A549 (cell line): ENCODE data around the gene ZNF438. TPM values are rescaled to one million over a fixed set of nuclear protein-coding genes. Genes with fewer than 3 reads are reported as not detected.

Experiments used
- ATAC-seq, 2 experiments: fragments of 200-7000 bp in 1 of 2; fragments of >200 bp in 1 of 2; cut with Nextera tagmentation in 1 of 2; cut with Tn5 transposase in 1 of 2; 3 replicates each; pipeline versions ENCODE4 v1.8.0 to v1.9.1; 2018 to 2020; ENCODE audit warnings: mild to moderate bottlenecking in 1 of 2, moderate library complexity in 1 of 2
- CTCF ChIA-PET: fragments of 300-600 bp; sonication (Branson Sonifier 250); formaldehyde crosslinking; extraction: SDS; loops from one replicate; lab custom pipeline; 2021; ENCODE audit warnings: antibody characterized with exemption, inconsistent platforms; lab: Yijun Ruan, JAX
- POLR2A ChIA-PET: fragments of 350-600 bp; formaldehyde crosslinking; extraction: SDS; loops from one replicate; lab custom pipeline; 2021; ENCODE audit warnings: antibody characterized with exemption, inconsistent platforms; lab: Yijun Ruan, JAX
- DNase-seq, 2 experiments: peaks; one replicate each; pipeline versions ENCODE4 v3.0.0 to v3.0.0-alpha.2; 2011 to 2016; ENCODE audit warnings: low read depth in 1 of 2, low spot score in 1 of 2
- FAIRE-seq: peaks from 2 replicates; lab custom pipeline; 2011; peaks lifted over from hg19 to GRCh38; lab: Jason Lieb, UNC
- H3K27ac ChIP-seq, 2 experiments: fragments of >200 bp; sonication (Bioruptor Twin); formaldehyde crosslinking; 3 replicates each; pipeline ENCODE4 v1.5.1; 2016 to 2017
- H3K4me1 ChIP-seq: fragments of >200 bp; sonication (Bioruptor Twin); formaldehyde crosslinking; 3 replicates; pipeline ENCODE4 v1.6.1; 2016
- H3K4me2 ChIP-seq: fragments of >200 bp; sonication (Bioruptor Twin); formaldehyde crosslinking; 3 replicates; pipeline ENCODE4 v1.6.1; 2016
- H3K4me3 ChIP-seq: fragments of >200 bp; sonication (Bioruptor Twin); formaldehyde crosslinking; 3 replicates; pipeline ENCODE4 v1.5.1; 2016
- H3K9me3 ChIP-seq: fragments of >200 bp; sonication (Bioruptor Twin); formaldehyde crosslinking; 3 replicates; pipeline ENCODE4 v1.6.1; 2016
- BHLHE40 ChIP-seq: IDR thresholded peaks from 2 replicates; pipeline ENCODE4 v1.6.1; 2012; ENCODE audit warnings: low read depth, low read length, inconsistent platforms
- CBX2 ChIP-seq: fragments of 200-600 bp; sonication (generic); IDR thresholded peaks from 2 replicates; pipeline ENCODE4 v1.6.1; 2016; ENCODE audit warnings: low read depth, mild to moderate bottlenecking, borderline replicate concordance
- CBX8 ChIP-seq: fragments of 200-600 bp; sonication (generic); IDR thresholded peaks from 2 replicates; pipeline ENCODE4 v1.6.1; 2016
- CEBPB ChIP-seq, 2 experiments: fragments of >200 bp in 1 of 2; sonication (Bioruptor Twin) in 1 of 2; formaldehyde crosslinking in 1 of 2; IDR thresholded peaks; 2 replicates each; pipeline ENCODE4 v1.6.1; 2012 to 2016
- CHD4 ChIP-seq: fragments of 200-600 bp; sonication (generic); IDR thresholded peaks from 2 replicates; pipeline ENCODE4 v1.6.1; 2016; ENCODE audit warnings: antibody characterized with exemption, mild to moderate bottlenecking, borderline replicate concordance
- EHMT2 ChIP-seq: fragments of 200-600 bp; sonication (generic); IDR thresholded peaks from 2 replicates; pipeline ENCODE4 v1.6.1; 2016; ENCODE audit warnings: antibody characterized with exemption, low read depth, mild to moderate bottlenecking, moderate library complexity
- EP300 ChIP-seq, 2 experiments: fragments of >200 bp; sonication (Bioruptor Twin); formaldehyde crosslinking; IDR thresholded peaks; 2 replicates in 1 of 2; 3 replicates in 1 of 2; pipeline ENCODE4 v1.6.1; 2016 to 2017
- FOSB ChIP-seq: fragments of 250-450 bp; sonication (Bioruptor Pico); IDR thresholded peaks from 2 replicates; pipeline ENCODE4 v1.5.0; 2020; ENCODE audit warnings: mild to moderate bottlenecking, moderate library complexity
- HOXA7 ChIP-seq: fragments of 250-450 bp; sonication (Bioruptor Pico); IDR thresholded peaks from 2 replicates; pipeline ENCODE4 v1.5.0; 2020; ENCODE audit warnings: mild to moderate bottlenecking, moderate library complexity
- HOXB5 ChIP-seq: fragments of 250-450 bp; sonication (Bioruptor Pico); IDR thresholded peaks from 2 replicates; pipeline ENCODE4 v1.5.0; 2020; ENCODE audit warnings: mild to moderate bottlenecking, moderate library complexity
- JUN ChIP-seq, 2 experiments: fragments of >200 bp; sonication (Bioruptor Twin); formaldehyde crosslinking; IDR thresholded peaks; 2 replicates in 1 of 2; 3 replicates in 1 of 2; pipeline ENCODE4 v1.6.1; 2016 to 2017
- JUNB ChIP-seq: fragments of >200 bp; sonication (Bioruptor Twin); formaldehyde crosslinking; IDR thresholded peaks from 2 replicates; pipeline ENCODE4 v1.6.1; 2016
- KDM1A ChIP-seq: fragments of 200-600 bp; sonication (generic); IDR thresholded peaks from 2 replicates; pipeline ENCODE4 v1.6.1; 2016; ENCODE audit warnings: low read depth, mild to moderate bottlenecking
- KDM5A ChIP-seq: fragments of 200-600 bp; sonication (generic); IDR thresholded peaks from 2 replicates; pipeline ENCODE4 v1.6.1; 2016; ENCODE audit warnings: antibody characterized with exemption, mild to moderate bottlenecking
- MAFK ChIP-seq: fragments of 450-650 bp; IDR thresholded peaks from 2 replicates; pipeline ENCODE4 v1.6.1; 2014; ENCODE audit not compliant: partially characterized antibody
- NPAS2 ChIP-seq: fragments of 250-450 bp; sonication (Bioruptor Pico); IDR thresholded peaks from 2 replicates; pipeline ENCODE4 v1.8.0; 2022; ENCODE audit warnings: mild to moderate bottlenecking, moderate library complexity, borderline replicate concordance
- POLR2AphosphoS2 ChIP-seq: conservative IDR thresholded peaks from 2 replicates; pipeline ENCODE4 v1.6.1; 2012; ENCODE audit warnings: low read length, improper control_type of control experiment, inconsistent platforms
- RCOR1 ChIP-seq: fragments of 150-350 bp; IDR thresholded peaks from 2 replicates; pipeline ENCODE4 v1.6.1; 2014; ENCODE audit warnings: antibody characterized with exemption, low read length, low read depth
- RFX5 ChIP-seq: fragments of 450-650 bp; IDR thresholded peaks from 2 replicates; pipeline ENCODE4 v1.7.1; 2014; ENCODE audit warnings: antibody characterized with exemption, mild to moderate bottlenecking, moderate library complexity
- RNF2 ChIP-seq: fragments of 200-600 bp; sonication (generic); IDR thresholded peaks from 2 replicates; pipeline ENCODE4 v1.6.1; 2016; ENCODE audit warnings: low read depth, mild to moderate bottlenecking, antibody characterized with exemption, moderate library complexity, borderline replicate concordance
- SREBF2 ChIP-seq: fragments of 450-650 bp; IDR thresholded peaks from 2 replicates; pipeline ENCODE4 v1.6.1; 2014; ENCODE audit warnings: mild to moderate bottlenecking, moderate library complexity
- TP53 ChIP-seq: fragments of 250-450 bp; sonication (Bioruptor Pico); IDR thresholded peaks from 2 replicates; pipeline ENCODE4 v1.5.0; 2021; ENCODE audit warnings: mild to moderate bottlenecking, moderate library complexity
- ZC3H11A ChIP-seq: fragments of 450-650 bp; IDR thresholded peaks from 2 replicates; pipeline ENCODE4 v1.6.1; 2014; ENCODE audit warnings: antibody characterized with exemption, mild to moderate bottlenecking
- ZNF302 ChIP-seq: fragments of 250-450 bp; sonication (Bioruptor Pico); IDR thresholded peaks from 2 replicates; pipeline ENCODE4 v1.9.0; 2021; ENCODE audit warnings: inconsistent platforms, mild to moderate bottlenecking, moderate library complexity
- WGBS: methylation state at CpG from one replicate; pipeline ENCODE4 v1.1.6; 2017; ENCODE audit errors: missing lambda C conversion rate; 5-methylcytosine and 5-hydroxymethylcytosine counted together
- polyA plus RNA-seq, 4 experiments: library from polyadenylated mRNA; depleted of rRNA in 3 of 4; stranded (reverse); fragments of >200 nt; fragmentation: RNase III in 1 of 4; extraction: RNeasy Plus Mini Kit Qiagen cat#74134 plus additional on column Dnase treatment in 1 of 4; gene quantifications; 2 replicates in 3 of 4; 3 replicates in 1 of 4; pipeline ENCODE4 v1.2.3, GENCODE V29; 2011 to 2017
- TF ChIP-seq, protein P1 (sequence below): fragments of >200 bp; sonication (Bioruptor Twin); formaldehyde crosslinking; IDR thresholded peaks from 3 replicates; pipeline ENCODE4 v1.5.1; 2016
- TF ChIP-seq, protein P2 (sequence below): IDR thresholded peaks from 2 replicates; pipeline ENCODE4 v1.6.1; 2012
- TF ChIP-seq, protein P3 (sequence below): fragments of >200 bp; sonication (Bioruptor Twin); formaldehyde crosslinking; IDR thresholded peaks from 3 replicates; pipeline ENCODE4 v1.6.1; 2016
- TF ChIP-seq, protein P4 (sequence below): fragments of 250-450 bp; sonication (Bioruptor Pico); IDR thresholded peaks from 2 replicates; pipeline ENCODE4 v1.5.0; 2020; ENCODE audit warnings: low read depth, mild to moderate bottlenecking, moderate library complexity

The ZNF438 gene
- polyA plus RNA-seq, 2 of the 4 experiments (the other 2 are of a cell fraction): 2.2 to 4.5 TPM

DNA sequence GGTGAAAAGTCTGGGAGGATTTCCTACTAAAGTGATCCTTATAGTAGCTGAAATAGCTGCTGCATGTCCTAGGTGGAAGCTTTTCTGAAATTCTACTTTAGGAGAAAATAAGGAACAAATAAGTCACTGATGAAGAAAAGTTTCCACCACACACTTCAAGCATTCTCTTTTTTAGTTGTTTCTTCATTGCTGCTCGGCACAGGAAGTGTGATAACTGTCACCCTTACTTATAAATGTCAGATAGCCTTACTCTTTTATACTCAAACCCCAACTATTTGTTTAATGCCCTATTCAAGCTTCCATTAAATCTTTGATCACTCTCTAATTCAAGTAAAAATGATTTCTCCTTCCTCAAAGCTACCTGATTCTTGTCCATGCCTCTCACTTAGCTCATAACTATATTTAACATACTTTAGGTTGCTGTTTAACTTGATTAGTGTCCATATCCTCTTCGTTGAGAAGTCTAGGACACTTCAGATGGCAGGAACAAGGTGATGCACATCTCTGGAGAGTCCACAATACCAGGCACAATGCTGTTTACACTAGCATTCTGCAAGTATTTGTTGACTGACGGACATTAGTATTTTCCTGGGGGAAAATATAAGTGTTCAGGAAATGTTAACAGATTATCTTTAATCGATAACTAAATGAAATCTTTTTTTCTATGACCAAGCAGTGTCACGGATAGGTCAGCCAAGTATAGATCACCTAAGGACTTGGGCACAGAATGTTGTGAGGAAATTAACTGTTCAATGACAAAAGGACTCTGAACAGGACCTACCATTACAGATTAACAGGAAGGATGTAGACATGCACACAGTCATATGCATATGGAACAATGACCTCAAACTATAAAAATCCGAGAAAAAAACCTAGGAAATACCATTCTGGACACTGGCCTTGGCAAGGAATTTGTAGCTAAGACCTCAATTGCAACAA lies 67.4 kb downstream of the ZNF438 start:
- ChIA-PET CTCF (interaction anchor here (0.6 kb wide), 1 partner anchor 1056 kb away, joined by 5 read pairs; no protein-coding TSS in a partner anchor), POLR2A (no interaction called here)
- no peak overlapping the region for H3K4me3 ChIP-seq
- ATAC-seq: no peak
- H3K4me1 ChIP-seq: no peaks in the 10 kb centered on the region
- 55% methylated on average over 6 of the region's 6 CpGs for WGBS
- H3K4me2 ChIP-seq: no peak overlapping the region
- H3K9me3 ChIP-seq: no peaks in the 10 kb centered on the region
- no peak for FAIRE-seq
- no peak for DNase-seq
- no peak overlapping the region for H3K27ac ChIP-seq
- TF ChIP-seq CBX8: no peak
- no peak for TF ChIP-seq POLR2AphosphoS2
- TF ChIP-seq, protein P1, sequence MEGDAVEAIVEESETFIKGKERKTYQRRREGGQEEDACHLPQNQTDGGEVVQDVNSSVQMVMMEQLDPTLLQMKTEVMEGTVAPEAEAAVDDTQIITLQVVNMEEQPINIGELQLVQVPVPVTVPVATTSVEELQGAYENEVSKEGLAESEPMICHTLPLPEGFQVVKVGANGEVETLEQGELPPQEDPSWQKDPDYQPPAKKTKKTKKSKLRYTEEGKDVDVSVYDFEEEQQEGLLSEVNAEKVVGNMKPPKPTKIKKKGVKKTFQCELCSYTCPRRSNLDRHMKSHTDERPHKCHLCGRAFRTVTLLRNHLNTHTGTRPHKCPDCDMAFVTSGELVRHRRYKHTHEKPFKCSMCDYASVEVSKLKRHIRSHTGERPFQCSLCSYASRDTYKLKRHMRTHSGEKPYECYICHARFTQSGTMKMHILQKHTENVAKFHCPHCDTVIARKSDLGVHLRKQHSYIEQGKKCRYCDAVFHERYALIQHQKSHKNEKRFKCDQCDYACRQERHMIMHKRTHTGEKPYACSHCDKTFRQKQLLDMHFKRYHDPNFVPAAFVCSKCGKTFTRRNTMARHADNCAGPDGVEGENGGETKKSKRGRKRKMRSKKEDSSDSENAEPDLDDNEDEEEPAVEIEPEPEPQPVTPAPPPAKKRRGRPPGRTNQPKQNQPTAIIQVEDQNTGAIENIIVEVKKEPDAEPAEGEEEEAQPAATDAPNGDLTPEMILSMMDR: no peak
- TF ChIP-seq, protein P2, sequence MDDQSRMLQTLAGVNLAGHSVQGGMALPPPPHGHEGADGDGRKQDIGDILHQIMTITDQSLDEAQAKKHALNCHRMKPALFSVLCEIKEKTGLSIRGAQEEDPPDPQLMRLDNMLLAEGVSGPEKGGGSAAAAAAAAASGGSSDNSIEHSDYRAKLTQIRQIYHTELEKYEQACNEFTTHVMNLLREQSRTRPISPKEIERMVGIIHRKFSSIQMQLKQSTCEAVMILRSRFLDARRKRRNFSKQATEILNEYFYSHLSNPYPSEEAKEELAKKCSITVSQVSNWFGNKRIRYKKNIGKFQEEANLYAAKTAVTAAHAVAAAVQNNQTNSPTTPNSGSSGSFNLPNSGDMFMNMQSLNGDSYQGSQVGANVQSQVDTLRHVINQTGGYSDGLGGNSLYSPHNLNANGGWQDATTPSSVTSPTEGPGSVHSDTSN: no peak
- no peak for TF ChIP-seq MAFK
- no peak for TF ChIP-seq KDM1A
- TF ChIP-seq JUN (IDR thresholded peaks at IDR 0.05): no peak
- no peak for TF ChIP-seq ZNF302 (CRISPR knock-in tag)
- TF ChIP-seq KDM5A: no peak
- TF ChIP-seq SREBF2: no peak
- no peak for TF ChIP-seq CHD4

DNA sequence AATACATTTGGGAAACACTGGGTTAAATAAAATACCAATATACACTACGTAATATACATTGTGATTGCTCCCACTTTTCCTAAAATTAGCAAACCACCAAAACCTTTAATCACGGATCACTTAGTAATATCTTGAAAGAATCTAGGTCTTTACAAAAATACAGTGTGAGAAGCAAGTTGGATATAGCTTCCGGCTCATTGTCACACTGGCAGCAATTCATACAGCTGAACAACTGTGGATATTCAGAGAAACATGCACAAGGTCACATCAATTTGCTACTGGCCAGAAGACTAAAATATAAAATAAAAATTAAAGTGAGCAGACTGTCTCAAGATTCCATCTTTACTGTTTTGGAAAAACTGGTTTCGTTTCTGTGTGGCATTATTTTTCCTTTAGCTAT lies 69.1 kb downstream of the ZNF438 start:
- Histone ChIP-seq H3K27ac (no peak overlapping the region), H3K4me2 (no peak overlapping the region), H3K4me3 (no peak overlapping the region), H3K4me1 (no peaks in the 10 kb centered on the region), H3K9me3 (no peaks in the 10 kb centered on the region)
- WGBS: 87% methylated on average over 4 of the region's 4 CpGs
- FAIRE-seq (no peak), ATAC-seq (no peak), DNase-seq (no peak)
- no peak for TF ChIP-seq NPAS2 (CRISPR knock-in tag)
- no peak for TF ChIP-seq EHMT2
- no peak for TF ChIP-seq HOXA7 (CRISPR knock-in tag)
- TF ChIP-seq KDM1A: no peak
- no peak for TF ChIP-seq HOXB5
- no peak for TF ChIP-seq CEBPB (IDR thresholded peaks at IDR 0.05)
- TF ChIP-seq TP53 (CRISPR knock-in tag): no peak
- TF ChIP-seq EP300 (IDR thresholded peaks at IDR 0.05): no peak
- no peak for TF ChIP-seq RFX5
- TF ChIP-seq POLR2AphosphoS2: no peak
- TF ChIP-seq RCOR1: no peak
- ChIA-PET CTCF (no interaction called here), POLR2A (interaction anchor here (1.0 kb wide), 1 partner anchor 69 kb away, joined by 4 read pairs; the partner anchor contains the start of gene ZNF438)

DNA sequence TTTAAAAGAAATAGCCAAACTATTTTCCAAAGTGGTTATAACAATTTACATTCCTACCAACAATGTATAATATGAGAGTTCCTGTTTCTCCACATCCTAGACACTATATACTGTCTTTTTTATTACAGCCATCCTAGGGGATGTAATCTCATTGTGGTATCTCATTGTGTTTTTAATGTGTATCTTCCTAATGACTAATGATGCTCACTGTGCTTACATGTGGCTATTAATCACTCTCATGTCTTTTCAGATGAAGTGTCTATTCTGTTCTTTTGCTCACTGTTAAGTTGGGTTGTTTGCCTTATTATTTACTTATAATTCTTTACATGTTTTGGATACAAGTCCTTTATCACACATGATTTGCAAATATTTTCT lies 71.8 kb downstream of the ZNF438 start:
- Histone ChIP-seq H3K4me2 (no peak overlapping the region), H3K4me1 (no peaks in the 10 kb centered on the region), H3K9me3 (no peaks in the 10 kb centered on the region), H3K4me3 (no peak overlapping the region), H3K27ac (no peak overlapping the region)
- ChIA-PET CTCF (no interaction called here), POLR2A (no interaction called here)
- FAIRE-seq: no peak
- ATAC-seq: no peak
- DNase-seq: no peak
- TF ChIP-seq ZNF302 (CRISPR knock-in tag) (no peak), FOSB (no peak), HOXB5 (no peak), BHLHE40 (no peak), ZC3H11A (no peak), MAFK (no peak), NPAS2 (CRISPR knock-in tag) (no peak), RNF2 (no peak), JUNB (no peak), CHD4 (no peak), CBX2 (no peak), RCOR1 (no peak)
- TF ChIP-seq, protein P3, sequence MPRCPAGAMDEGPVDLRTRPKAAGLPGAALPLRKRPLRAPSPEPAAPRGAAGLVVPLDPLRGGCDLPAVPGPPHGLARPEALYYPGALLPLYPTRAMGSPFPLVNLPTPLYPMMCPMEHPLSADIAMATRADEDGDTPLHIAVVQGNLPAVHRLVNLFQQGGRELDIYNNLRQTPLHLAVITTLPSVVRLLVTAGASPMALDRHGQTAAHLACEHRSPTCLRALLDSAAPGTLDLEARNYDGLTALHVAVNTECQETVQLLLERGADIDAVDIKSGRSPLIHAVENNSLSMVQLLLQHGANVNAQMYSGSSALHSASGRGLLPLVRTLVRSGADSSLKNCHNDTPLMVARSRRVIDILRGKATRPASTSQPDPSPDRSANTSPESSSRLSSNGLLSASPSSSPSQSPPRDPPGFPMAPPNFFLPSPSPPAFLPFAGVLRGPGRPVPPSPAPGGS: no peak
- TF ChIP-seq, protein P4, sequence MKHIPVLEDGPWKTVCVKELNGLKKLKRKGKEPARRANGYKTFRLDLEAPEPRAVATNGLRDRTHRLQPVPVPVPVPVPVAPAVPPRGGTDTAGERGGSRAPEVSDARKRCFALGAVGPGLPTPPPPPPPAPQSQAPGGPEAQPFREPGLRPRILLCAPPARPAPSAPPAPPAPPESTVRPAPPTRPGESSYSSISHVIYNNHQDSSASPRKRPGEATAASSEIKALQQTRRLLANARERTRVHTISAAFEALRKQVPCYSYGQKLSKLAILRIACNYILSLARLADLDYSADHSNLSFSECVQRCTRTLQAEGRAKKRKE (CRISPR knock-in tag): no peak
- TF ChIP-seq, protein P2: no peak
